Activated CD4-positive, alpha-beta memory T cell treated with anti-CD3 and anti-CD28 coated beads, Interleukin-2, amount 10 ng/mL, durations not matched to agents 7 days and 5 days (primary cell): ENCODE data around the gene WDCP. TPM values are rescaled to one million over a fixed set of nuclear protein-coding genes. Genes with fewer than 3 reads are reported as not detected.
"Not testable (repeated sequence)": the region's sequence is repeated elsewhere in the genome, so short reads cannot be mapped to it uniquely, and the experiment has no call there.

Source experiments
- CTCF ChIA-PET: fragments of 350-600 bp; sonication (Branson Sonifier 250); formaldehyde crosslinking; loops from one replicate; lab custom pipeline; 2021; ENCODE audit warnings: antibody characterized with exemption, inconsistent platforms; lab: Charles Lee
- POLR2A ChIA-PET: fragments of 350-600 bp; sonication (Branson Sonifier 250); formaldehyde crosslinking; loops from one replicate; lab custom pipeline; 2021; ENCODE audit warnings: antibody characterized with exemption; lab: Charles Lee
- DNase-seq: peaks from one replicate; pipeline ENCODE4 v3.0.0-alpha.2; 2020
- H3K27ac Mint-ChIP-seq: one replicate; pipeline ENCODE4 v1.8.0; 2021; ENCODE audit warnings: mild to moderate bottlenecking, mixed read lengths
- H3K27me3 Mint-ChIP-seq: one replicate; pipeline ENCODE4 v1.8.0; 2021; ENCODE audit warnings: mixed read lengths
- H3K36me3 Mint-ChIP-seq: one replicate; pipeline ENCODE4 v1.8.0; 2021; ENCODE audit warnings: low read depth, mixed read lengths
- H3K4me1 Mint-ChIP-seq: one replicate; pipeline ENCODE4 v1.8.0; 2021; ENCODE audit warnings: mixed read lengths
- H3K4me3 Mint-ChIP-seq: one replicate; pipeline ENCODE4 v1.8.0; 2021; ENCODE audit warnings: mild to moderate bottlenecking, mixed read lengths
- H3K9me3 Mint-ChIP-seq: one replicate; pipeline ENCODE4 v1.8.0; 2021; ENCODE audit warnings: mixed read lengths
- total RNA-seq, 2 experiments: library from RNA; stranded (reverse); gene quantifications; one replicate each; pipeline ENCODE4 v1.2.3, GENCODE V29; 2021

Gene WDCP
- total RNA-seq, 2 experiments from 2014 or later, result 18.5 to 19.1 TPM

GRCh38 chr2:24054366-24055010 lies 7.3 kb upstream of the WDCP start:
- POLR2A ChIA-PET, result no interaction called here
- no peak for DNase-seq
- Mint-ChIP-seq H3K9me3 (no peaks in the 10 kb centered on the region), H3K27me3 (no peaks in the 10 kb centered on the region), H3K27ac (no peak overlapping the region), H3K4me3 (no peak overlapping the region), H3K36me3 (no peaks in the 10 kb centered on the region), H3K4me1 (peaks cover 2% of the 10 kb centered on the region)
- CTCF ChIA-PET, result interaction anchor here (1.2 to 1.6 kb wide), 2 partner anchors 22 to 127 kb away, joined by 4 to 8 read pairs; partner anchors contain the start of genes ATAD2B and SF3B6

GRCh38 chr2:24052951-24053350 lies 5.8 kb upstream of the WDCP start:
- Mint-ChIP-seq H3K36me3 (no peaks in the 10 kb centered on the region), H3K27ac (no peak overlapping the region), H3K27me3 (peaks cover 2% of the 10 kb centered on the region), H3K4me1 (peaks cover 10% of the 10 kb centered on the region), H3K9me3 (no peaks in the 10 kb centered on the region), H3K4me3 (no peak overlapping the region)
- DNase-seq, result no peak
- CTCF ChIA-PET, result interaction anchor here (0.6 to 1.6 kb wide), 2 partner anchors 12 to 126 kb away, joined by 3 to 8 read pairs; partner anchors contain the start of gene ATAD2B
- POLR2A ChIA-PET, result interaction anchor here (1.0 to 1.5 kb wide), 2 partner anchors 113 to 126 kb away, joined by 3 read pairs; partner anchors contain the start of genes ATAD2B and UBXN2A

DNA sequence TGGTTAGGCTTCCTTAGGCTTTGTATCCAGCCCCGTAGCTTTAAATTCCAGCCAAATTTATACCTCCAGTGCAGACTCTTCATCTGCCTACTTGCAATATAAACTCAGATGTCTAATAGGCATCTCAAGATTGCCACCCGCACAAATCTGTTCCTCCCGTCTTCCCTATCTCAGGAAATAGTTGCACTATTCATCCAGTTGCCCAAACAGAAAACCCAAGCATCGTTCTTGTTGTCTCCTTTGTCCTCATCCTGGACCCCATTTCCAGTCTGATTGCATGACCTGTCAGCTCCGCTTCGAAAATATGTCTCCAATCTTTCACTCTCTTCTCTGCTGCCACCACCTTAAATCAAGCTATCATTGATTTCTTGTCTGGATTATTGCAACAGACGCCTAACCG lies 4.6 kb upstream of the WDCP start:
- Mint-ChIP-seq H3K36me3 (peaks cover 3% of the 10 kb centered on the region), H3K27me3 (peaks cover 2% of the 10 kb centered on the region), H3K27ac (no peak overlapping the region), H3K4me3 (no peak overlapping the region), H3K9me3 (no peaks in the 10 kb centered on the region), H3K4me1 (peaks cover 21% of the 10 kb centered on the region)
- DNase-seq, result no peak
- CTCF ChIA-PET, result interaction anchor here (2.1 to 2.6 kb wide), 2 partner anchors 8 to 32 kb away, joined by 7 to 14 read pairs; partner anchors contain the start of gene TP53I3
- POLR2A ChIA-PET, result interaction anchor here (0.9 to 1.5 kb wide), 3 partner anchors 25 to 125 kb away, joined by 3 read pairs; partner anchors contain the start of genes ATAD2B and SF3B6

- ChIA-PET CTCF (interaction anchor here (1.3 to 2.6 kb wide), 3 partner anchors 10 to 34 kb away, joined by 3 to 14 read pairs (median 7); partner anchors contain the start of gene TP53I3), POLR2A (interaction anchor here (0.7 to 1.5 kb wide), 3 partner anchors 29 to 124 kb away, joined by 3 to 6 read pairs (median 3); partner anchors contain the start of gene ATAD2B)
- H3K27me3 Mint-ChIP-seq, result peaks cover 2% of the 10 kb centered on the region
- peak; percentile 20 for DNase-seq
- no peaks in the 10 kb centered on the region for H3K9me3 Mint-ChIP-seq
- H3K36me3 Mint-ChIP-seq, result peaks cover 3% of the 10 kb centered on the region
- peaks cover 34% of the 10 kb centered on the region for H3K4me1 Mint-ChIP-seq
- no peak overlapping the region for H3K27ac Mint-ChIP-seq
- H3K4me3 Mint-ChIP-seq, result no peak overlapping the region
These were observed 3.1 kb upstream of the WDCP start for GRCh38 chr2:24050041-24050979.

DNA sequence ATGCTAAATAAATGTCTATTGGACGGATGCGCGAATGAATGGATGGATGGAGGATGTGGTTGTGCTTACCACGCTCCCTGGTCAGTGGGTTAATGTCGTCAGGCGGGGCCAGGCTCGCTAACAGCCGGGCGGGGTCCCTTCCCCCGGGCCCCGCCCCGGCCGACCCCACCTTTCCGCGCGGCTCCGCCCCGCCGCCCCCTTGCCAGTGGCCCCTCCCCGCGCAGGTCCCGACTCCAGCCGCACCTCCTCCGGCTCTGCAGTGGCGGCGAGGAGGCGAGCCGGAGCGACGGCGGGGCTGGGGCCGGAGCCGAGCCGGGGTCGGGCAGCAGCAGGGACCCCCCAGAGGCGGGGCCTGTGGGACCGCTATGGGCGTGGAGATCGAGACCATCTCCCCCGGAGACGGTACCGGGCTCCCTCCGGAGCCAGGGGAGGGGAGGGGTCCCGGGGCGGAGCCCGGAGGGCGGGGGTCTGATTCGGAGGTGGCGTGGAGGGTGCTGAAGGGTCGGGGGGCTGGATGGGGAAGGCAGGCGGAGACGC lies 2.4 kb upstream of the WDCP start, which contains the start of gene FKBP1B:
Gene FKBP1B, plus strand, starts transcription at position 257 of the 537 bp plus-strand sequence. Its CDS starts 109 bp downstream, at position 366.
- DNase-seq, result peak; percentile 74
- no peaks in the 10 kb centered on the region for H3K9me3 Mint-ChIP-seq
- H3K4me3 Mint-ChIP-seq, result no peak within 1 kb of the TSS
- ChIA-PET CTCF (interaction anchor here (0.6 to 2.6 kb wide), 5 partner anchors 10 to 122 kb away, joined by 3 to 14 read pairs (median 7); partner anchors contain the start of genes ATAD2B and TP53I3), POLR2A (interaction anchor here (0.7 to 3.3 kb wide), 5 partner anchors 27 to 123 kb away, joined by 3 to 35 read pairs (median 6); partner anchors contain the start of genes ATAD2B, PFN4 and SF3B6)
- H3K27ac Mint-ChIP-seq, result peak within 1 kb of the TSS; percentile 19
- peaks cover 3% of the 10 kb centered on the region for H3K36me3 Mint-ChIP-seq
- peaks cover 38% of the 10 kb centered on the region for H3K4me1 Mint-ChIP-seq
- H3K27me3 Mint-ChIP-seq, result peaks cover 2% of the 10 kb centered on the region

GRCh38 chr2:24048769-24049484 lies 1.7 kb upstream of the WDCP start:
- DNase-seq, result no peak
- ChIA-PET POLR2A (interaction anchor here (1.2 to 3.3 kb wide), 3 partner anchors 28 to 122 kb away, joined by 4 to 35 read pairs (median 14); partner anchors contain the start of genes ATAD2B, PFN4 and SF3B6), CTCF (interaction anchor here (0.6 to 1.3 kb wide), 4 partner anchors 30 to 122 kb away, joined by 3 to 7 read pairs (median 3); partner anchors contain the start of gene ATAD2B)
- H3K4me3 Mint-ChIP-seq, result no peak overlapping the region
- peaks cover 38% of the 10 kb centered on the region for H3K4me1 Mint-ChIP-seq
- peaks cover 2% of the 10 kb centered on the region for H3K27me3 Mint-ChIP-seq
- H3K9me3 Mint-ChIP-seq, result no peaks in the 10 kb centered on the region
- H3K36me3 Mint-ChIP-seq, result peaks cover 3% of the 10 kb centered on the region
- H3K27ac Mint-ChIP-seq, result peak overlapping the region; percentile 19

- no peak for DNase-seq
- peaks cover 41% of the 10 kb centered on the region for H3K4me1 Mint-ChIP-seq
- H3K36me3 Mint-ChIP-seq, result peaks cover 6% of the 10 kb centered on the region
- H3K27ac Mint-ChIP-seq, result peak overlapping the region; percentile 85
- no peaks in the 10 kb centered on the region for H3K9me3 Mint-ChIP-seq
- H3K4me3 Mint-ChIP-seq, result peak overlapping the region; percentile 96
- peaks cover 2% of the 10 kb centered on the region for H3K27me3 Mint-ChIP-seq
- ChIA-PET CTCF (interaction anchor here (0.5 to 2.3 kb wide), 8 partner anchors 13 to 531 kb away, joined by 3 to 20 read pairs (median 4); partner anchors contain the start of genes ATAD2B and TP53I3), POLR2A (interaction anchor here (0.7 to 3.3 kb wide), 13 partner anchors 9 to 223 kb away, joined by 3 to 35 read pairs (median 4); partner anchors contain the start of genes ATAD2B, SF3B6, TP53I3 and UBXN2A)
These were observed 477 bp upstream of the WDCP start for GRCh38 chr2:24047703-24048033.

DNA sequence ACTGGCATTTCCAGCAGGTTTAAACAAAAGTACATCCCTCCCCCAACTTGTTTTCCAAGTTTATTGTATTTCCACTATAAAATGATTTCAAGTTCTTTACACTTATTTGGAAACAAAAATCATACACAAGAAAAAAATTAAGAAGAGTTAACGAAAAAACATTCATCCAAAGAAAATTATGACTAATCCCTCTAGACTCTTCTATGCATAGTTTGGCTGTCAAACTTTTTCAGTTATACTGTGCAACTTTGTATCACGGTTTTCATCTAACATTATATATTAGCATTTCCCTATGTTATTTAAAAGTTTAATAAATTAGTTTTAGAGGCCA lies 627 bp downstream of the WDCP start:
- Mint-ChIP-seq H3K4me1 (peaks cover 41% of the 10 kb centered on the region), H3K27ac (no peak overlapping the region), H3K9me3 (no peaks in the 10 kb centered on the region), H3K36me3 (peaks cover 6% of the 10 kb centered on the region), H3K4me3 (peak overlapping the region; percentile 96), H3K27me3 (peaks cover 2% of the 10 kb centered on the region)
- ChIA-PET POLR2A (interaction anchor here (1.3 to 3.3 kb wide), 8 partner anchors 17 to 222 kb away, joined by 3 to 35 read pairs (median 8); partner anchors contain the start of genes ATAD2B, SF3B6, TP53I3 and UBXN2A), CTCF (interaction anchor here (1.0 to 2.3 kb wide), 4 partner anchors 14 to 222 kb away, joined by 3 to 20 read pairs (median 15); partner anchors contain the start of genes ATAD2B and TP53I3)
- no peak for DNase-seq

DNA sequence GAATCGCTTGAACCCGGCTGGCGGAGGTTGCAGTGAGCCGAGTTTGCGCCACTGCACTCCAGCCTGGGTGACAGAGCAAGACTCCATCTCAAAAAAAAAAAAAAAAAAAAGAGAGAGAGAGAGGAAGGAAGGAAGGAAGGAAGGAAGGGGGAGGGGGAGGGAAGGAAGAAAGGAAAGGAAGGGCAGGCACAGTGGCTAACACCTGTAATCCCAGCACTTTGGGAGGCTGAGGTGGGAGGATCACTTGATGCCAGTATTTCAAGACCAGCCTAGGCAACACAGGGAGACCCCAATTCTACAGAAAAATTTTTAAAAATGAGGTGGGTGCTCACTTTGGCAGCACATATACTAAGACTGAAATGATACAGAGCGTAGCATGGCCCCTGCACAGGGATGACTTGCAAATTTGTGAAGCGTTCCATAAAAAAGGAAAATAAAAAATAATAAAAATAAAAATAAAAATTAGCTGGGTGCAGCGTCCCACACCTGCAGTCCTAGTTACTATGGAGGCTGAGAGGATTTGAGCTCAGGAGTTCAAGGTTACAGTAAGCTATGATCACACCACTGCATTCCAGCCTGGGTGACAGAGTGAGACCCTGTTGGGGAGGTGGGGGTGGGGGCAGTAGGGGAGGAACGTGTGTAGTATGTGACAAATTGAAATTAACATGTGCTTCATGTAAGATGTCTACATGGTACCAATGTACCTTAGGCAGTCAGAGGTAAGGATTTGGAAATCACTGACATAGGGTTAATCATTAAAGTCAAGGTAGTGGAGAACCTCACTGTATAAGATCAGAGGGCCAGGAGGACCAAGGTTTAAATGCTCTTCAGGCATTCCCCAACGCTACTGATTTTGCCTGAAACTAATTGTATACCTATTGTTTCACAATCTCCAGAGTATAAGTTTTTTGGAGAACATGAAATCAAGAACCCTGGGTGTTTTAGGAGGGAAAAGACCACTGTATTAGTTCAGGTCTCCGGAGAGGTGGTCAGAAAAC lies 1.4 kb downstream of the WDCP start:
- ChIA-PET POLR2A (interaction anchor here (1.2 to 1.8 kb wide), 2 partner anchors 31 kb away, joined by 3 to 34 read pairs; partner anchors contain the start of gene SF3B6), CTCF (interaction anchor here (1.0 to 2.3 kb wide), 4 partner anchors 31 to 221 kb away, joined by 3 to 20 read pairs (median 3); partner anchors contain the start of genes ATAD2B and SF3B6)
- Mint-ChIP-seq H3K9me3 (no peaks in the 10 kb centered on the region), H3K36me3 (peaks cover 6% of the 10 kb centered on the region), H3K27ac (no peak overlapping the region), H3K4me3 (peak overlapping the region; percentile 96), H3K4me1 (peaks cover 41% of the 10 kb centered on the region), H3K27me3 (peaks cover 2% of the 10 kb centered on the region)
- no peak for DNase-seq

GRCh38 chr2:24043133-24043532 lies 4.1 kb downstream of the WDCP start:
- H3K9me3 Mint-ChIP-seq, POLR2A ChIA-PET, H3K27me3 Mint-ChIP-seq, DNase-seq, H3K27ac Mint-ChIP-seq, H3K4me3 Mint-ChIP-seq: not testable (repeated sequence)
- peaks cover 14% of the 10 kb centered on the region for H3K36me3 Mint-ChIP-seq
- peaks cover 33% of the 10 kb centered on the region for H3K4me1 Mint-ChIP-seq
- CTCF ChIA-PET, result interaction anchor here (1.9 kb wide), 1 partner anchor 219 kb away, joined by 4 read pairs; no protein-coding TSS in a partner anchor
